HG03575 (cell line): ENCODE measurements around the gene NTF3.

Experiments used
- ATAC-seq: cut with Tn5 transposase; IDR thresholded peaks from one replicate; pipeline ENCODE4 v1.9.1; 2021; ENCODE audit not compliant: unreplicated experiment, insufficient number of reproducible peaks, low FRiP score; ENCODE audit errors: extremely low read depth

The NTF3 gene

GRCh38 chr12:5480218-5480937 lies 48.5 kb downstream of the NTF3 start:
- ATAC-seq, result no peak

GRCh38 chr12:5480938-5481303 lies 49.0 kb downstream of the NTF3 start:
- no peak for ATAC-seq

GRCh38 chr12:5481645-5482044 lies 49.7 kb downstream of the NTF3 start:
- no peak for ATAC-seq

- no peak for ATAC-seq
Measured at GRCh38 chr12:5484426-5484825, 52.5 kb downstream of the NTF3 start.

- no peak for ATAC-seq
Measured at GRCh38 chr12:5485454-5485853, 53.5 kb downstream of the NTF3 start.

GRCh38 chr12:5487076-5487475 lies 55.2 kb downstream of the NTF3 start:
- ATAC-seq, result no peak

- ATAC-seq, result no peak
Measured at GRCh38 chr12:5487948-5488625, 56.2 kb downstream of the NTF3 start.

- ATAC-seq, result no peak
Measured at GRCh38 chr12:5488626-5488955, 56.7 kb downstream of the NTF3 start.

GRCh38 chr12:5489017-5489416 lies 57.1 kb downstream of the NTF3 start:
- ATAC-seq, result no peak

GRCh38 chr12:5489760-5490406 lies 58.0 kb downstream of the NTF3 start:
- ATAC-seq, result no peak

GRCh38 chr12:5492562-5492961 lies 60.7 kb downstream of the NTF3 start:
- no peak for ATAC-seq

GRCh38 chr12:5493018-5493417 lies 61.1 kb downstream of the NTF3 start:
- no peak for ATAC-seq

- ATAC-seq, result no peak
Measured at GRCh38 chr12:5494343-5494742, 62.4 kb downstream of the NTF3 start.

GRCh38 chr12:5497329-5498053 lies 65.6 kb downstream of the NTF3 start:
- ATAC-seq, result no peak

GRCh38 chr12:5498076-5498475 lies 66.2 kb downstream of the NTF3 start:
- no peak for ATAC-seq

GRCh38 chr12:5498806-5499205 lies 66.9 kb downstream of the NTF3 start:
- ATAC-seq, result no peak

GRCh38 chr12:5499566-5500330 lies 67.8 kb downstream of the NTF3 start:
- no peak for ATAC-seq

GRCh38 chr12:5500331-5500659 lies 68.4 kb downstream of the NTF3 start:
- ATAC-seq, result no peak

- no peak for ATAC-seq
Measured at GRCh38 chr12:5503774-5504173, 71.9 kb downstream of the NTF3 start.
